ENCODE measurements around the gene STPG3. TPM values are rescaled to one million over a fixed set of nuclear protein-coding genes. Genes with fewer than 3 reads are reported as not detected.
A peak's percentile ranks its signal among the peaks of the same experiment; 100 is the strongest.

Gene STPG3
- total and polyA plus RNA-seq, 2 of the 13 experiments (the other 11 are each of a cell fraction or from before 2014, with no cell fraction given): not detected

- TF ChIP-seq ZFP90 (CRISPR knock-in tag; IDR thresholded peaks at IDR 0.05; ENCODE audit: borderline replicate concordance) (no peak; the same call in 1 of the 2 replicates), ZNF737 (CRISPR knock-in tag; IDR thresholded peaks at IDR 0.05; ENCODE audit: borderline replicate concordance) (no peak), MTF1 (CRISPR knock-in tag; IDR thresholded peaks at IDR 0.05) (no peak), BRCA1 (CRISPR knock-in tag; IDR thresholded peaks at IDR 0.05) (peak; percentile 67; the same call in 1 of the 2 replicates), NR2F6 (IDR thresholded peaks at IDR 0.05) (peak; percentile 91), NR2F6 (CRISPR knock-in tag; IDR thresholded peaks at IDR 0.05) (peak; percentile 90), HMG20A (CRISPR knock-in tag; IDR thresholded peaks at IDR 0.05; ENCODE audit: borderline replicate concordance) (no peak), ZNF543 (CRISPR knock-in tag; IDR thresholded peaks at IDR 0.05) (no peak; the same call in 1 of the 2 replicates), ZNF678 (CRISPR knock-in tag; IDR thresholded peaks at IDR 0.05) (peak; percentile 13; the same call in 1 of the 2 replicates), ZSCAN20 (CRISPR knock-in tag; IDR thresholded peaks at IDR 0.05; ENCODE audit: borderline replicate concordance) (peak; percentile 49; the same call in 1 of the 2 replicates), NCOA2 (CRISPR knock-in tag; IDR thresholded peaks at IDR 0.05) (no peak; the same call in 1 of the 2 replicates), U2AF1 (optimal IDR thresholded peaks at IDR 0.05; ENCODE audit: low read depth, low read length) (no peak), ZNF564 (CRISPR knock-in tag; IDR thresholded peaks at IDR 0.05) (no peak), ZMYM3 (CRISPR knock-in tag; IDR thresholded peaks at IDR 0.05) (peak; percentile 36; the same call in 1 of the 2 replicates), MYPOP (CRISPR knock-in tag; IDR thresholded peaks at IDR 0.05) (no peak; the same call in 1 of the 2 replicates), SIN3B (IDR thresholded peaks at IDR 0.05; ENCODE audit: low read length) (no peak), HNF1B (CRISPR knock-in tag; IDR thresholded peaks at IDR 0.05) (peak; percentile 95), ZNF615 (CRISPR knock-in tag; IDR thresholded peaks at IDR 0.05; ENCODE audit: borderline replicate concordance) (no peak; the same call in 1 of the 2 replicates), SPEN (CRISPR knock-in tag; IDR thresholded peaks at IDR 0.05; ENCODE audit: low read depth) (peak; percentile 73; the same call in 1 of the 2 replicates), HIC2 (CRISPR knock-in tag; IDR thresholded peaks at IDR 0.05; ENCODE audit: low read depth) (peak; percentile 45; the same call in 1 of the 2 replicates), ZNF652 (CRISPR knock-in tag; IDR thresholded peaks at IDR 0.05; ENCODE audit: borderline replicate concordance, low read depth) (no peak), CHCHD3 (CRISPR knock-in tag; IDR thresholded peaks at IDR 0.05) (no peak)
- TF ChIP-seq, protein P1, sequence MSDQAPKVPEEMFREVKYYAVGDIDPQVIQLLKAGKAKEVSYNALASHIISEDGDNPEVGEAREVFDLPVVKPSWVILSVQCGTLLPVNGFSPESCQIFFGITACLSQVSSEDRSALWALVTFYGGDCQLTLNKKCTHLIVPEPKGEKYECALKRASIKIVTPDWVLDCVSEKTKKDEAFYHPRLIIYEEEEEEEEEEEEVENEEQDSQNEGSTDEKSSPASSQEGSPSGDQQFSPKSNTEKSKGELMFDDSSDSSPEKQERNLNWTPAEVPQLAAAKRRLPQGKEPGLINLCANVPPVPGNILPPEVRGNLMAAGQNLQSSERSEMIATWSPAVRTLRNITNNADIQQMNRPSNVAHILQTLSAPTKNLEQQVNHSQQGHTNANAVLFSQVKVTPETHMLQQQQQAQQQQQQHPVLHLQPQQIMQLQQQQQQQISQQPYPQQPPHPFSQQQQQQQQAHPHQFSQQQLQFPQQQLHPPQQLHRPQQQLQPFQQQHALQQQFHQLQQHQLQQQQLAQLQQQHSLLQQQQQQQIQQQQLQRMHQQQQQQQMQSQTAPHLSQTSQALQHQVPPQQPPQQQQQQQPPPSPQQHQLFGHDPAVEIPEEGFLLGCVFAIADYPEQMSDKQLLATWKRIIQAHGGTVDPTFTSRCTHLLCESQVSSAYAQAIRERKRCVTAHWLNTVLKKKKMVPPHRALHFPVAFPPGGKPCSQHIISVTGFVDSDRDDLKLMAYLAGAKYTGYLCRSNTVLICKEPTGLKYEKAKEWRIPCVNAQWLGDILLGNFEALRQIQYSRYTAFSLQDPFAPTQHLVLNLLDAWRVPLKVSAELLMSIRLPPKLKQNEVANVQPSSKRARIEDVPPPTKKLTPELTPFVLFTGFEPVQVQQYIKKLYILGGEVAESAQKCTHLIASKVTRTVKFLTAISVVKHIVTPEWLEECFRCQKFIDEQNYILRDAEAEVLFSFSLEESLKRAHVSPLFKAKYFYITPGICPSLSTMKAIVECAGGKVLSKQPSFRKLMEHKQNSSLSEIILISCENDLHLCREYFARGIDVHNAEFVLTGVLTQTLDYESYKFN (CRISPR knock-in tag; conservative IDR thresholded peaks at IDR 0.05): peak; percentile 87
These were observed 14.7 kb upstream of the STPG3 start (continued) for GRCh38 chr9:137236238-137236935.

Measured in HepG2 (cell line).